ENCODE data around the gene BTBD10. TPM values are rescaled to one million over a fixed set of nuclear protein-coding genes. Genes with fewer than 3 reads are reported as not detected.
A peak's percentile ranks its signal among the peaks of the same experiment; 100 is the strongest.

BTBD10 gene
- total RNA-seq, 2 experiments from 2014 or later = 23.0 to 23.7 TPM

GRCh38 chr11:13362596-13363109, 100.4 kb downstream of the BTBD10 start:
- no peak for DNase-seq (ENCODE audit: low spot score)
- no peak overlapping the region for H3K4me3 ChIP-seq (ENCODE audit: low read depth, low read length, poor library complexity, severe bottlenecking)
- H2AFZ ChIP-seq (ENCODE audit: low read length) = no peak overlapping the region
- ChIA-PET POLR2A (interaction anchor here (0.6 kb wide), 1 partner anchor 118 kb away, joined by 3 read pairs; no protein-coding TSS in a partner anchor), CTCF (ENCODE audit: unreplicated experiment) (no interaction called here)
- H3K79me2 ChIP-seq (ENCODE audit: insufficient read depth, low read depth, low read length) = no peaks in the 10 kb centered on the region
- no peak overlapping the region for H3K27ac ChIP-seq (ENCODE audit: low read depth, low read length, poor library complexity, severe bottlenecking)
- no peaks in the 10 kb centered on the region for H4K20me1 ChIP-seq (ENCODE audit: insufficient read depth, low read length)
- no peaks in the 10 kb centered on the region for H3K9me2 ChIP-seq (ENCODE audit: insufficient read depth, low read length)
- no peaks in the 10 kb centered on the region for H3K4me1 ChIP-seq (ENCODE audit: insufficient read depth, low read length, poor library complexity, severe bottlenecking)
- H3K9me3 ChIP-seq (ENCODE audit: low read length) = no peaks in the 10 kb centered on the region
- H3K36me3 ChIP-seq (ENCODE audit: insufficient read depth, low read length) = no peaks in the 10 kb centered on the region
- TF ChIP-seq EZH2phosphoT487 (IDR thresholded peaks at IDR 0.05; ENCODE audit: borderline replicate concordance, low read depth, low read length) = no peak
- no peak overlapping the region for H3K4me2 ChIP-seq (ENCODE audit: low read length)
- intact Hi-C loops (cut with micrococcal nuclease; ENCODE audit: unreplicated experiment) = no loop called here
- no TSS peak for BruUV-seq (replicated peaks)

GRCh38 chr11:13358596-13359270, 104.3 kb downstream of the BTBD10 start:
- H3K4me2 ChIP-seq (ENCODE audit: low read length) = no peak overlapping the region
- no peaks in the 10 kb centered on the region for H3K36me3 ChIP-seq (ENCODE audit: insufficient read depth, low read length)
- H4K20me1 ChIP-seq (ENCODE audit: insufficient read depth, low read length) = no peaks in the 10 kb centered on the region
- no peaks in the 10 kb centered on the region for H3K79me2 ChIP-seq (ENCODE audit: insufficient read depth, low read depth, low read length)
- no TSS peak for BruUV-seq (replicated peaks)
- POLR2A ChIA-PET = no interaction called here
- H3K4me1 ChIP-seq (ENCODE audit: insufficient read depth, low read length, poor library complexity, severe bottlenecking) = no peaks in the 10 kb centered on the region
- H3K4me3 ChIP-seq (ENCODE audit: low read depth, low read length, poor library complexity, severe bottlenecking) = no peak overlapping the region
- TF ChIP-seq EZH2phosphoT487 (IDR thresholded peaks at IDR 0.05; ENCODE audit: borderline replicate concordance, low read depth, low read length) (no peak), CTCF (conservative IDR thresholded peaks at IDR 0.05; ENCODE audit: low read length) (no peak)
- CTCF ChIA-PET (ENCODE audit: unreplicated experiment) = no interaction called here
- H3K27ac ChIP-seq (ENCODE audit: low read depth, low read length, poor library complexity, severe bottlenecking) = no peak overlapping the region
- H3K9me2 ChIP-seq (ENCODE audit: insufficient read depth, low read length) = no peaks in the 10 kb centered on the region
- intact Hi-C loops (cut with micrococcal nuclease; ENCODE audit: unreplicated experiment) = no loop called here
- H3K9me3 ChIP-seq (ENCODE audit: low read length) = no peaks in the 10 kb centered on the region
- H2AFZ ChIP-seq (ENCODE audit: low read length) = no peak overlapping the region
- no peak for DNase-seq (ENCODE audit: low spot score)

GRCh38 chr11:13357232-13357631, 105.8 kb downstream of the BTBD10 start:
- Histone ChIP-seq H3K27ac (ENCODE audit: low read depth, low read length, poor library complexity, severe bottlenecking) (no peak overlapping the region), H4K20me1 (ENCODE audit: insufficient read depth, low read length) (no peaks in the 10 kb centered on the region), H3K4me3 (ENCODE audit: low read depth, low read length, poor library complexity, severe bottlenecking) (no peak overlapping the region), H3K36me3 (ENCODE audit: insufficient read depth, low read length) (no peaks in the 10 kb centered on the region), H3K4me1 (ENCODE audit: insufficient read depth, low read length, poor library complexity, severe bottlenecking) (no peaks in the 10 kb centered on the region), H2AFZ (ENCODE audit: low read length) (no peak overlapping the region), H3K9me3 (ENCODE audit: low read length) (no peaks in the 10 kb centered on the region), H3K4me2 (ENCODE audit: low read length) (no peak overlapping the region), H3K79me2 (ENCODE audit: insufficient read depth, low read depth, low read length) (no peaks in the 10 kb centered on the region), H3K9me2 (ENCODE audit: insufficient read depth, low read length) (no peaks in the 10 kb centered on the region)
- ChIA-PET CTCF (ENCODE audit: unreplicated experiment) (no interaction called here), POLR2A (no interaction called here)
- no peak for DNase-seq (ENCODE audit: low spot score)
- intact Hi-C loops (cut with micrococcal nuclease; ENCODE audit: unreplicated experiment) = no loop called here
- no peak for TF ChIP-seq EZH2phosphoT487 (IDR thresholded peaks at IDR 0.05; ENCODE audit: borderline replicate concordance, low read depth, low read length)
- TF ChIP-seq CTCF (conservative IDR thresholded peaks at IDR 0.05; ENCODE audit: low read length) = 0 out of 2 replicates have a peak, but pooled peaks have one; percentile 25
- no TSS peak for BruUV-seq (replicated peaks)

Measured in OCI-LY7 (cell line).